RPMI7951 (cell line): ENCODE results near the gene APOM. TPM values are rescaled to one million over a fixed set of nuclear protein-coding genes. Genes with fewer than 3 reads are reported as not detected.

ENCODE experiments used
- DNase-seq: peaks from one replicate; pipeline ENCODE4 v3.0.0-alpha.2; 2012; ENCODE audit warnings: low read depth
- total RNA-seq: library from RNA; depleted of rRNA; stranded (reverse); fragments of >200 nt; shearing (Covaris generic); gene quantifications from 2 replicates; pipeline ENCODE4 v1.2.3, GENCODE V29; 2014

Gene APOM
- total RNA-seq, 1 experiment from 2014 or later, result 3.4 TPM

DNA sequence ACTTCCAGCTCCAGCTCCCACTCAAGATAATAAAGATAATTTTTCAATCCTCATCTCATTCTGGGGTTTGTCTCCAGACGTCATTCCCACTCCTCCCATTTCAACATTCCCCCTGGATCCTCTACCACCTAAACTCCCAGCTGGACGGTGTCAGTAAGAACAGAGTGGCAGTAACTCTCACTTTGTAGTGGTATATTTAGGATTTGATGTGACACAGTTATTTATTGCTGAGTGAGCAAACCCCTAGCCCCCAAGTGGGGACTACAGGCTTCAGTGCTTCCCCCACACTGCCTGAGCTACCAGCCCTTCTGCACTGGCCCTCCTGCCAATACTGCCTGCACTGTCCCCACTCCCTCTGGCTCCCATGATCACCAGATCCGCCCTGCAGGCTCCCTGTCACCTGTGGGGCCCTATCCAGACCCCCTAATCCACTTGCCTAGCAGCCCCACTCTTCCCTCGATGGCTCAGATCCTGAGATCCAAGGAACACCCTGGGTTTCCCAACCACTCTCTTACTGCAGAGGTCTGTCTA is 2.5 kb downstream of the APOM start:
- DNase-seq, result no peak

DNA sequence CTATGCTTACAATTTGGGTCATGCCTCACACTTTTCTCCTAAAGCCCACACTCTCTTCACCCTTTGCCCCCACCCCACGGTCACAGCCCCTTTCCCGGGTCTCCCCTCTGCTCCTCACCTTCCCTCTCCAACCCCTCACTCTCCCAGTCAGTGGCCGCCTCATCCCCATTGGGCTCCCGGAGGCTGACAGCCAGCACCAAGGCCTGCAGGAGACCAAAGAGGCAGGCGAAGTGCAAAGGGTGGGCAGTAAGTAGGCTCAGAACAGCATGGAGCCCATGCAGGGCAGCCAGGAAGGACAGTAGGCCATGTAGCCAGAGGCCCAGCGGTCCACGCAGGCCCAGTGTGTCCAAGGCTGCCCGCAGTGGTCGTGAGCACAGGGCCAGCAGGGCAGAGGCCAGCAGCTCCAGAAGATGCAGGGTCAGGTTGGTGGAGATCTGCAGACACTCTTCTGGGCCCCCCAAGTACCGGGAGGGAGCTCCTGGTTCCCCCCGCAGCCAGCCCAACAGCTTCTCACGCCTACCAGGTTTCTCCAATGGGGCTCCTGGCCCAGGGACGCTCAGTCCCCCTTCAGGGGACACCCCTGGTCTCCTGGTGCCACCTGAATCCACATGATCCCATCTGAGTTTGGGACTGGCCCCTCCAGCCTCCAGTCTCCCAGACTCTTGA is 3.4 kb downstream of the APOM start:
- no peak for DNase-seq

DNA sequence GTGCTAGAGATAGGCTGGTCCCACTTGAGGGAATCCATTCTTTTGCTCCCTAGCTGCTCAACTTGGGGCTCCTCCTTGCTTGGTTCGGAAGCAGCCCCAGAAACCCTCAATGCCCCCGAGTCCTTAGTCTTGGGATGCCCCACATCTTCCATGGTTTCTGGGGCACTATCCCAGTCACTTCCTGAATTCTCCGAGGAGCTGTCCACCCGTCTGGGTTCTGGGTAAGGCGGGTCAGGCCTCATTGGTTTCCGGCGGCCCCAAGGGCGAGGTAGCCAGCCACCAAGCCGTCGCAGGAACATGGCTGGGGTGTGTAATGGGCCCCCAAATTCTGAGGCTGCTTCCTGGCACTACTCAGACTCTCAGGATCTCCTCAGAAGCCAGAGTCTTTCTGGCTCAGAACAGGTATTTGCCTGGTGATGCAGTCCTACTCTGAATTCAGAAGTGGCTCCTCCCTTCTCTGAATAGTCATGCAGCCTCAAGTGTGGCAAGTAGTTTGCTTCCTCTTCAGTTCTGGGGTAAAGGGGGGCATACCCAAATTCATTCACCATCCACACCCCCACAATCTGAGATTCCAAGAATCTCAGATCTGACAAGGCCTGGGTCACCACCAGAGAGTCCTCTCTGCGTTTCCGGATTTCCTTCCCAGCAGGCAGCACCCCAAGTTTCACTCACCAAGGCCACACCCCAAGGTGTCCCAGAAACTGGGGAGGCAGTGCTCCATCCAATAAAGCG is 4.1 kb downstream of the APOM start:
- peak; percentile 43 for DNase-seq

DNA sequence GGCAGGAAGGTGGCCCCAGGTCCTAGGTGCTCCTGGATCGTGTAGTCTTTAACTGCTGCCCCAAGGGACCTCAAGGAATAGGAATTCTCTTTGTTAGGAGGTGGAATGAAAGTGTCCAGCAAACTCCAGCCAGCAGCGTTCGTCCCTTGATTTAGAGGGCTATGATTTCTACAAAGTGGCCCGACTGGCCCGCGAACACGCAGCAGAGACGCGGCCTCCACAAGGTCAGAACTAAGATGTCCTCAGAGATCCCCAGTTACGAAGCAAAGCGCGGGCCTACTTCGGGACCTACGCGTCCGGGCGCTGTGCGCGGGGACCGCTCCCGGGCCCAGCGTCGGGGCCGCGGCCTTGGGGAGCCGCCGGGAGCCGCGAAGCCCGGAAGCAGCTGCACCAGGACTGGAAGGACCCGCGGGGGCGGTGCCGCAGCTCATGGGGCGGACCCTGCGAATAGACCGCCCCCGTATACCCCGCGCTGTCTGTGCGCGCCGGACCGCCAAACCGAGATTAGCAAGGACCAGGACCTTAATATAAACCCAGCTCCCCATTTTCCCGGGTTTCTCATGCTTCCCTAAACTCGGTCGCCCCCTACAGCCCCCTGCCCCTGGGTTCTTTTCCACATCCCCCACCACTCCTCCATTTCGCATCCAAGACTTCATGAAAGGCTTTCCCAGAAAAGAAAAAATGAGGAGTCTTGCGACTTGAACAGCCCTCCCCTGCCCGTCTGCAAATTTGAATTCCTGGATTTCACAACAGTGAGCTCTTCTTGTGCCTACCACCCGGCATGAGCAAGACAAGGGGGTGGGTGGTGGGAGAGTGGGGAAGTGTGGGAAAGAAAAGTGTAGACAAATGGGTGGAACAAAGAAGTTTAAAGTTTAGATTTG is 4.9 kb downstream of the APOM start, which contains the start of gene C6orf47:
C6orf47 (minus strand) TSS at position 398 of the 881 bp plus-strand sequence. CDS start 831 bp downstream, outside the sequence.
- peak; percentile 86 for DNase-seq

DNA sequence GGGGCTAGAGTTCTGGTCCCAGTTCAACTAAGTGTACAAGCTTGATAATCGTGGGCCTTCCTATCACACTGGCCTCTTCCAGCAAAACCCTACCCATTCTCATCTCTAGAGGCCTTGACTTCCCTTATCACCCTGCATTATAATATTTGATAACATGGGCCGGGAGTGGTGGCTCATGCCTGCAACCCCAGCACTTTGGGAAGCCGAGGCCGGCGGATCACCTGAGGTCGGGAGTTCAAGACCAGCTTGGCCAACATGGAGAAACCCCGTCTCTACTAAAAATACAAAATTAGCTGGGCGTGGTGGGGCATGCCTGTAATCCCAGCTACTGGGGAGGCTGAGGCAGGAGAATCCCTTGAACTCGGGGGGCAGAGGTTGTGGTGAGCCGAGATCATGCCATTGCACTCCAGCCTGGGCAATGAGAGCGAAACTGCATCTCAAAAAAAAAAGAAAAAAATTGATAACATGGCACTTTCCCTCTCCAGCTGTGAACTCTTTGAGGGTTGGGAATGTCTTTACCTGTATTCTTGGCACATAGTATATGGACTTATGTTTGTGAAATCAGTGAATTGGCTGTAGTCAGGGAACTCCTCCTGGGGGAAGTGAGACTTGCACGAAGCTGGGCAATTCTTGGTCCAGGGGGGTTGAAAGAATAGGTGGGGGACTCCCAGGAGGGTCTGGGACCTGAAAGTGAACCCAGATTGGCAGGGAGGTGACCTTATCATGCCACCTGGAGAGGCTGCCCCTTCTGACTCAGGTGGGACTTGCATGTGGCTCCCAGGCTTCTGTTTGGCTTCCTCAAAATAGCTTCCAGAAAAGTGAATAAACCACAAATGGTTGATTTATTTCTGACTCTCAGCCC is 5.8 kb downstream of the APOM start:
- no peak for DNase-seq

- no peak for DNase-seq
Measured at GRCh38 chr6:31662124-31662723, 6.5 kb downstream of the APOM start.

DNA sequence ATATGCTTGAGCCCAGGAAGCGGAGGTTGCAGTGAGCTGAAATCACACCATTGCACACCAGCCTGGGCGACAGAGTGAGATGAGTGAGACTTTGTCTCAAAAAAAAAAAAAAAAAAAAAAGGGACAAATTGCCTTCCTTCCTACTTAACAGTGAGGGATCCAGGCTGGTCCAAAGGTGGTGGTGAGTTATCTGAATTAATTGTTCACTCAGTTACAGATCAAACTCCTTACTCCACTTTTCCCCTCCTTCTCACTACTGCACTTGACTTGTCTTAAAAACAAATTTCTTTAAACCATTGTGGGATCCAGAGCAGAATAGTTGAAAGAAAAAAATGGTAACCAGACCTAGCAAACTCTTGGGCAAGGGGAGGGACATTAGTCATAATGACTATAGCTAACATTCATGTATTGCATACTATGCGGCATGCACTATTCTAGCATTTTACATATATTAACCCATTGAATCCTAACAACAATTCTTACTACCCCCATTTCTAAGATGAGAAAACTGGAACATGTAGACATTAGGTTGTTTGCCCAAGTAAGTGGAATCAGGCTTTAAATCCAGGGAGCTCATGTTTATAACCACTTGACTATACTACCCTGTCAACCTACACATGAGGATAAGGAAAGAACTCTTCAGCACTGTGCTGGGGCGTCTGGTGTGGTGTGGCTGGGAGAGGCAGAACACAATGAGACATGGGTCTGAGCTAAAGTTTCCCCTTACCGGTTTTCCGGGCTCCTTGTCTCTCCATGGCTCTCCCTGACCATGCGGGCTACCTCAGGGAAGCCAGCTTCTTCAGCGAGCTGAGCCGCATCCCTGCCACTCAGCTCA is 7.6 kb downstream of the APOM start:
- peak; percentile 44 for DNase-seq

GRCh38 chr6:31663961-31664789 is 8.5 kb downstream of the APOM start:
- peak; percentile 93 for DNase-seq

DNA sequence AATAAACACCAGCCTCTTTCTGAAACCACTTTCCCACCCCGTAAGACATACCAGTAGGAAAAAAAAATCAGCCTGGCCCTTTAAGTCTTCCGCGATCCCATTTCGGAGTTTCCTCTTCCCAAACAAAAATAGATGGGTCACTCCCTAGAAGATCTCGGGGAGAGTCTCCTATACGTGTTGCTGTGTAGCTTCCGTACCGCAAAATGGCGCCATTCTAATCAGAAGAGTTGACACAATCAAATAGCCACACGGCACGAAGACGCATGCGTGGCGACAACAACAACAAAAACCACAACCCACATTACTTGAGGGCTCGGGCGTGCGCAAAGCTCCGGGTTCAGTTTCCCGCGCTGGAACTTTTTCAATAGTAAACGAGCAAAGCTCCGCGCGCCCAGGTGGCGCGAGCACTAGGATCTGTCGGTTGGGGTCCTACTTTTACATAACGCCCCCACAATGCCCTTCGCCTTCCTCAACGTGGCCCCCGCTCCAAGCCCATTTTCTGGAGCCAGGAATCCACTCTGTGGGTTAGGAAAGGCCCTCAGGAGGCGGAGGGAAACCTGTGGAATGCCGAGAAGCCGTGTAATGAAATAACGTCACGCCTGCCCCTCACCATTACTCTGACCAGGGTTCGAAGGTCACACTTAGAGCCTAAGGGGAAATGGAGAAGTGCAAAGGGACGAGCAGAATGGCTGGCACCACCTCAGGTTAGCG is 9.3 kb downstream of the APOM start, which contains the start of gene GPANK1:
GPANK1 (minus strand) TSS at position 208 of the 711 bp plus-strand sequence. CDS start 519 bp downstream, outside the sequence.
- peak; percentile 92 for DNase-seq

DNA sequence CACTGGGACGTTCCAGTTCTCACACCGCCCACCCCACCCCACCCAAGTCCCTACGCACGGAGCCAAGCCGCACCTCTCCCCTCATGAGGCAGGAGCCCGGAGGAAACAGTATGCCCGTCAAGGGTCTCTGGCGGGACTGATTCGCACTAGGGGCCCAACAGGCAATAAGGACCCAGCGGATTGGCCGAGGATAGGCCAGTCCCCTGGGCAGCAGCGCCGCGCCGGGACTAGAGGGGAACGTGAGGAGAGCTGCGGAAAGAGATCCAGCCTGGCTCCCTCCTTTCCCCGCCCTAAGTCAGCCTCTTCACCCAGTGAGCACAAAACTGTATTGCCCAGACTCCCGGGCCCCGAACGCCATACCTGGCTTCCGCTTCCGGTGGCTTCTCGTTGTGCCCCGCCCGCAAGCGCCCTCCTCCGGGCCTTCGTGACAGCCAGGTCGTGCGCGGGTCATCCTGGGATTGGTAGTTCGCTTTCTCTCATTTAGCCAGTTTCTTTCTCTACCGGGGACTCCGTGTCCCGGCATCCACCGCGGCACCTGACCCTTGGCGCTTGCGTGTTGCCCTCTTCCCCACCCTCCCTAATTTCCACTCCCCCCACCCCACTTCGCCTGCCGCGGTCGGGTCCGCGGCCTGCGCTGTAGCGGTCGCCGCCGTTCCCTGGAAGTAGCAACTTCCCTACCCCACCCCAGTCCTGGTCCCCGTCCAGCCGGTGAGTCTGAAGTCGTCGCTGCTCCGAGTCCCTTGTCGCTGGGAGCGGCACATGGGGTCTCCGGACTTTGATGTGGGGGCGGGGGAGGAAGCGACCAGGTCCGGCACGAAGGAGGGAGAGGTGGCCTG is 10.0 kb downstream of the APOM start, which contains the start of gene CSNK2B:
CSNK2B (plus strand) TSS at position 580 of the 836 bp plus-strand sequence. CDS start 752 bp downstream, outside the sequence.
- DNase-seq, result peak; percentile 97

DNA sequence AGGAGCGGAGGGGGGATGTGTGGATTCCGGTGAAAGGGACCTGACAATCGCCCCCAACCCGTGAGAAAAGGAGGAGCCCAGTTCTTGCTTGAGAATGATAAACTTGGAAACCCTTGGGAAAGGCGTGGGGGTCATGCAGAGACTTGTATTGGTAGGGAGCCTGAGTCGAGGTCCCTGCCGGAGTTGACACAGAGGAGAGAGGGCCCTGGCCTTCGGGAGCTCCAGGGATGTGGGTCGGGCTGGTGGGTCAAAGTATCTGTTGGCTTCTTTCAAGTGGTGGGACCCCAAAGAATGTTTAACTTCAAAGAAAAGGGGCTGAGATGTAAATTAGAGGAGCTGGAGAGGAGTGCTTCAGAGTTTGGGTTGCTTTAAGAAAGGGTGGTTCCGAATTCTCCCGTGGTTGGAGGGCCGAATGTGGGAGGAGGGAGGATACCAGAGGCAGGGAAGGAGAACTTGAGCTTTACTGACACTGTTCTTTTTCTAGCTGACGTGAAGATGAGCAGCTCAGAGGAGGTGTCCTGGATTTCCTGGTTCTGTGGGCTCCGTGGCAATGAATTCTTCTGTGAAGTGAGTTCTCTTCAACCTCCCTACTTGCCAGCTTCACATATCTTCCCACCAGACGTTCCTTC is 10.8 kb downstream of the APOM start:
- DNase-seq, result no peak

GRCh38 chr6:31669676-31670075 is 14.0 kb downstream of the APOM start, which contains the start of gene LY6G5B:
Gene LY6G5B, plus strand, starts transcription at chr6:31669976. Its CDS starts 975 bp downstream, at chr6:31670951.
- no peak for DNase-seq

GRCh38 chr6:31676322-31676903 is 20.7 kb downstream of the APOM start:
- DNase-seq, result no peak

DNA sequence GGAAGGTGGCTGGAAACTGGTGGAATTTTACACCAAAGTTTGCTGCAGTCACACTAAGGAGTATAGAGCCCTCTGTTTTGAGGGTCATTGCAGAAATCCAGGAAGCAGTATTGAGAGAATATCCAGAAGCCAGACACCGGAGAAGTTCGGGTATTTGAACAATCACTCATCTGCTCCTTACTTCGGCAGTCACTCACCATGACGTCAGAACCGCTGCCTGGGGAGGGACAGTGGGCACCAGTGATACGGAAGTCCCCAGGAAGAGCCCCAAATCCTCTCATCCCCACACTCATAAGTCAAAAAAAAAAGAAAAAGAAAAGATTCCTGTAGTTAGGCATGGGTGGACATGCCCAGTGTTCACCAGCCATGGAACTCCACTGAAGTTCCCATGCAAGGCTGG is 21.2 kb downstream of the APOM start:
- no peak for DNase-seq

- no peak for DNase-seq
Measured at GRCh38 chr6:31677955-31678354, 22.3 kb downstream of the APOM start.
